H1 (cell line): ENCODE results near the gene MSI2. TPM values are rescaled to one million over a fixed set of nuclear protein-coding genes. Genes with fewer than 3 reads are reported as not detected.

ENCODE experiments used
- CTCF ChIA-PET: fragments of 300-600 bp; sonication (Branson Sonifier 250); formaldehyde crosslinking; loops from one replicate; lab custom pipeline; 2021; ENCODE audit not compliant: partially characterized antibody; lab: Charles Lee
- POLR2A ChIA-PET: fragments of 300-600 bp; sonication (Branson Sonifier 250); formaldehyde crosslinking; loops from one replicate; lab custom pipeline; 2021; ENCODE audit warnings: inconsistent platforms; ENCODE audit not compliant: partially characterized antibody; lab: Charles Lee
- DNase-seq, 2 experiments: peaks; one replicate each; pipeline versions ENCODE4 v3.0.0 to v3.0.0-alpha.2; 2010 to 2022; ENCODE audit warnings: low spot score in 2 of 2, low read depth in 1 of 2, mixed read lengths in 1 of 2
- FAIRE-seq: peaks from 2 replicates; lab custom pipeline; 2011; peaks lifted over from hg19 to GRCh38; lab: Jason Lieb, UNC
- H2AFZ ChIP-seq: 2 replicates; pipeline ENCODE4 v1.8.1; 2012; ENCODE audit warnings: low read length, inconsistent platforms
- H2AK5ac ChIP-seq: 2 replicates; pipeline ENCODE4 v1.6.1; 2013; ENCODE audit warnings: low read depth, low read length
- H2BK120ac ChIP-seq: replicated peaks from 2 replicates; pipeline ENCODE3; 2013; ENCODE audit warnings: low read depth, low read length, inconsistent platforms
- H2BK12ac ChIP-seq: 2 replicates; pipeline ENCODE4 v1.6.1; 2013; ENCODE audit warnings: low read depth, low read length
- H2BK15ac ChIP-seq: 2 replicates; pipeline ENCODE4 v1.6.1; 2013; ENCODE audit warnings: low read length
- H2BK20ac ChIP-seq: 2 replicates; pipeline ENCODE4 v1.6.1; 2013; ENCODE audit warnings: low read length
- H2BK5ac ChIP-seq: 2 replicates; pipeline ENCODE4 v1.6.1; 2013; ENCODE audit warnings: low read depth, low read length
- H3K14ac ChIP-seq: 2 replicates; pipeline ENCODE4 v1.6.1; 2013; ENCODE audit warnings: inconsistent platforms; ENCODE audit not compliant: insufficient read length
- H3K18ac ChIP-seq: 2 replicates; pipeline ENCODE4 v1.6.1; 2013; ENCODE audit warnings: low read length; ENCODE audit errors: extremely low read depth
- H3K23ac ChIP-seq: 2 replicates; pipeline ENCODE4 v1.6.1; 2013; ENCODE audit warnings: inconsistent platforms; ENCODE audit not compliant: insufficient read length
- H3K23me2 ChIP-seq: 2 replicates; pipeline ENCODE4 v1.6.1; 2013; ENCODE audit warnings: low read depth, low read length
- H3K27ac ChIP-seq: 2 replicates; pipeline ENCODE4 v1.6.1; 2011; ENCODE audit warnings: low read depth, low read length, inconsistent platforms
- H3K27me3 ChIP-seq, 4 experiments: replicated peaks in 1 of 4; 1 replicate in 1 of 4; 2 replicates in 3 of 4; pipeline versions ENCODE4 v1.6.1 to v1.8.1; 2011 to 2013; ENCODE audit warnings: low read length in 3 of 4, mild to moderate bottlenecking in 3 of 4, inconsistent platforms in 2 of 4, mixed read lengths in 2 of 4, moderate library complexity in 1 of 4; ENCODE audit not compliant: control insufficient read depth in 3 of 4, insufficient read depth in 3 of 4; ENCODE audit errors: extremely low read depth in 1 of 4
- H3K36me3 ChIP-seq, 4 experiments: 2 replicates each; pipeline versions ENCODE4 v1.6.1 to v1.8.1; 2011 to 2013; ENCODE audit warnings: mild to moderate bottlenecking in 4 of 4, low read length in 3 of 4, moderate library complexity in 2 of 4, control low read depth in 1 of 4, inconsistent platforms in 1 of 4; ENCODE audit not compliant: insufficient read depth in 4 of 4, control insufficient read depth in 2 of 4
- H3K4ac ChIP-seq: replicated peaks from 2 replicates; pipeline ENCODE3; 2013; ENCODE audit warnings: low read length, low read depth, mixed read lengths, inconsistent platforms; ENCODE audit not compliant: insufficient read length
- H3K4me1 ChIP-seq, 4 experiments: replicated peaks in 1 of 4; 1 replicate in 1 of 4; 2 replicates in 3 of 4; pipeline versions ENCODE4 v1.6.1 to v1.8.1; 2011 to 2013; ENCODE audit warnings: low read length in 3 of 4, inconsistent platforms in 2 of 4, mixed read lengths in 1 of 4; ENCODE audit not compliant: insufficient read depth in 4 of 4, control insufficient read depth in 3 of 4
- H3K4me2 ChIP-seq, 2 experiments: 2 replicates each; pipeline versions ENCODE4 v1.6.1 to v1.8.1; 2011 to 2013; ENCODE audit warnings: low read depth in 2 of 2, low read length in 2 of 2, control low read depth in 1 of 2, inconsistent platforms in 1 of 2, mild to moderate bottlenecking in 1 of 2; ENCODE audit not compliant: insufficient read depth in 1 of 2
- H3K4me3 ChIP-seq, 4 experiments: fragments of 200-600, 300-600 bp in 1 of 4; sonication (generic), shearing (Covaris generic), sonication (Bioruptor Twin) in 1 of 4; 2 replicates each; pipeline versions ENCODE4 v1.5.1 to v1.8.1; 2011 to 2016; ENCODE audit warnings: low read length in 4 of 4, low read depth in 3 of 4, control low read depth in 2 of 4, inconsistent platforms in 2 of 4, mild to moderate bottlenecking in 2 of 4, mixed read lengths in 1 of 4, moderate library complexity in 1 of 4; ENCODE audit not compliant: insufficient read depth in 2 of 4; ENCODE audit errors: extremely low read depth in 1 of 4
- H3K56ac ChIP-seq: replicated peaks from 2 replicates; pipeline ENCODE3; 2013; ENCODE audit warnings: low read depth, mild to moderate bottlenecking, mixed read lengths, low read length, inconsistent platforms; ENCODE audit not compliant: insufficient read length
- H3K79me1 ChIP-seq: 2 replicates; pipeline ENCODE4 v1.6.1; 2013; ENCODE audit warnings: low read depth, low read length, control low read depth
- H3K79me2 ChIP-seq, 2 experiments: 2 replicates each; pipeline versions ENCODE4 v1.6.1 to v1.8.1; 2012 to 2013; ENCODE audit warnings: low read length in 2 of 2, mild to moderate bottlenecking in 2 of 2, inconsistent platforms in 1 of 2; ENCODE audit not compliant: insufficient read depth in 2 of 2, control insufficient read depth in 1 of 2
- H3K9ac ChIP-seq, 4 experiments: replicated peaks in 1 of 4; 1 replicate in 1 of 4; 2 replicates in 3 of 4; pipeline versions ENCODE4 v1.6.1 to v1.8.1; 2011 to 2013; ENCODE audit warnings: low read depth in 3 of 4, low read length in 3 of 4, control low read depth in 2 of 4, mild to moderate bottlenecking in 2 of 4, moderate library complexity in 2 of 4, inconsistent platforms in 1 of 4; ENCODE audit errors: extremely low read depth in 1 of 4
- H3K9me3 ChIP-seq, 2 experiments: 2 replicates each; pipeline versions ENCODE4 v1.6.1 to v1.8.1; 2012 to 2013; ENCODE audit warnings: mild to moderate bottlenecking in 2 of 2, moderate library complexity in 2 of 2, control low read depth in 1 of 2, inconsistent platforms in 1 of 2, low read depth in 1 of 2, low read length in 1 of 2, mixed read lengths in 1 of 2; ENCODE audit not compliant: insufficient read depth in 2 of 2
- H4K20me1 ChIP-seq, 2 experiments: replicated peaks in 1 of 2; 2 replicates each; pipeline versions ENCODE3 to v1.8.1; 2011 to 2013; ENCODE audit warnings: inconsistent platforms in 2 of 2, low read length in 2 of 2, mild to moderate bottlenecking in 1 of 2; ENCODE audit not compliant: insufficient read depth in 2 of 2, control insufficient read depth in 1 of 2
- H4K5ac ChIP-seq: 2 replicates; pipeline ENCODE4 v1.6.1; 2013; ENCODE audit warnings: low read length, low read depth, mixed read lengths, inconsistent platforms; ENCODE audit not compliant: insufficient read length
- H4K8ac ChIP-seq: 2 replicates; pipeline ENCODE4 v1.8.0; 2013; ENCODE audit warnings: mild to moderate bottlenecking, moderate library complexity, low read length, inconsistent platforms; ENCODE audit not compliant: insufficient read depth; ENCODE audit errors: extremely low read depth
- H4K91ac ChIP-seq: replicated peaks from 2 replicates; pipeline ENCODE3; 2013; ENCODE audit warnings: low read length, mixed read lengths, inconsistent platforms; ENCODE audit not compliant: insufficient read length
- KDM5A ChIP-seq: fragments of 200-600 bp; IDR thresholded peaks from 2 replicates; pipeline ENCODE4 v1.7.1; 2012; ENCODE audit warnings: mild to moderate bottlenecking, low read length, inconsistent platforms, mixed read lengths
- NRF1 ChIP-seq: IDR thresholded peaks from 2 replicates; pipeline ENCODE4 v1.6.1; 2011; ENCODE audit warnings: mild to moderate bottlenecking, low read depth, low read length, improper control_type of control experiment
- WGBS, 2 experiments: shearing (Covaris generic) in 1 of 2; methylation state at CpG; one replicate each; pipeline versions ENCODE4 v1.1.6 to v1.1.7; 2013 to 2015; ENCODE audit warnings: low lambda C conversion rate in 2 of 2, mixed read lengths in 2 of 2, inconsistent platforms in 1 of 2, low coverage in 1 of 2, missing lambda C conversion rate in 1 of 2; ENCODE audit not compliant: insufficient replicate concordance in 2 of 2, insufficient coverage in 1 of 2, insufficient read length in 1 of 2; ENCODE audit errors: extremely low coverage in 1 of 2, missing lambda C conversion rate in 1 of 2; 5-methylcytosine and 5-hydroxymethylcytosine counted together
- polyA plus RNA-seq, 7 experiments: library from polyadenylated mRNA; depleted of rRNA in 3 of 7; stranded (reverse) in 5 of 7; unstranded in 2 of 7; fragments of >200 nt in 5 of 7; fragments of 200-250 nt in 2 of 7; gene quantifications; 1 replicate in 5 of 7; 2 replicates in 1 of 7; 4 replicates in 1 of 7; pipeline versions ENCODE4 v1.2.1 to v1.2.3, GENCODE V29; 2011 to 2013; ENCODE audit warnings: missing spikeins in 2 of 7, mixed read lengths in 2 of 7
- total RNA-seq: library from RNA; stranded (reverse); fragmentation: NEBNext Ultra II Directional; extraction: Animal tissue kit (Norgen Biotek cat#: 25700); gene quantifications from 2 replicates; pipeline ENCODE4 v1.2.1, GENCODE V29; 2021

The MSI2 gene
- total and polyA plus RNA-seq, 2 of the 8 experiments (the other 6 are each of a cell fraction or from before 2014, with no cell fraction given) = 36.7 to 80.6 TPM

GRCh38 chr17:57467226-57467625 is 210.9 kb downstream of the MSI2 start:
- POLR2A ChIA-PET = interaction anchor here (0.9 to 1.2 kb wide), 2 partner anchors 10 to 20 kb away, joined by 3 read pairs; no protein-coding TSS in a partner anchor
- Histone ChIP-seq H3K23me2 (peaks cover 5% of the 10 kb centered on the region; the same call in 1 of the 2 replicates), H3K9me3 (no peaks in the 10 kb centered on the region), H4K5ac (no peak overlapping the region), H3K23ac (no peak overlapping the region), H3K4me1 (peaks cover 8 to 38% (median 30%) of the 10 kb centered on the region in 4 experiments), H3K18ac (no peak overlapping the region), H4K8ac (no peak overlapping the region), H3K79me2 (peaks cover 0 to 18% of the 10 kb centered on the region in 2 experiments; a peak in 2 of 4 replicates), H4K91ac (peak overlapping the region; percentile 5), H2BK120ac (no peak overlapping the region), H3K79me1 (no peaks in the 10 kb centered on the region; the same call in 1 of the 2 replicates), H3K9ac (no peak overlapping the region; a peak in 1 of 7 replicates), H3K27ac (no peak overlapping the region), H3K14ac (no peak overlapping the region), H3K36me3 (no peaks in the 10 kb centered on the region), H4K20me1 (peaks cover 0 to 3% of the 10 kb centered on the region in 2 experiments), H3K4me3 (no peak overlapping the region), H3K4ac (no peak overlapping the region), H2BK5ac (no peak overlapping the region), H2AK5ac (peak overlapping the region; percentile 84; the same call in 1 of the 2 replicates), H2BK12ac (peak overlapping the region; percentile 13; the same call in 1 of the 2 replicates), H2BK20ac (peak overlapping the region; percentile 82; the same call in 1 of the 2 replicates), H3K4me2 (peak overlapping the region in 1 of 2 experiments; percentile 55; a peak in 1 of 4 replicates), H2AFZ (no peak overlapping the region), H2BK15ac (peak overlapping the region; percentile 76; the same call in 1 of the 2 replicates), H3K27me3 (no peaks in the 10 kb centered on the region), H3K56ac (no peak overlapping the region)
- FAIRE-seq = no peak
- no peak for DNase-seq
- WGBS, 2 experiments = 89 to 100% methylated on average over 1 to 4 of the region's 4 CpGs
- CTCF ChIA-PET = interaction anchor here (0.7 to 1.3 kb wide), 2 partner anchors 10 to 49 kb away, joined by 3 read pairs; no protein-coding TSS in a partner anchor
- TF ChIP-seq KDM5A (no peak), NRF1 (no peak)
